ENCODE data around the gene ASB10.
A peak's percentile ranks its signal among the peaks of the same experiment; 100 is the strongest.

Gene ASB10

GRCh38 chr7:151187409-151188251 is 580 bp upstream of the ASB10 start:
- no peak for DNase-seq (ENCODE audit: low read depth)

- DNase-seq (ENCODE audit: low read depth): no peak
These were observed 1.0 kb downstream of the ASB10 start for GRCh38 chr7:151185762-151186639.

GRCh38 chr7:151181011-151181431 is 6.0 kb downstream of the ASB10 start:
- no peak for DNase-seq (ENCODE audit: low read depth)

- DNase-seq (ENCODE audit: low read depth): no peak
These were observed 7.1 kb downstream of the ASB10 start for GRCh38 chr7:151179946-151180345.

- DNase-seq (ENCODE audit: low read depth): no peak
These were observed 7.7 kb downstream of the ASB10 start for GRCh38 chr7:151179287-151179860.

GRCh38 chr7:151178831-151179230 is 8.2 kb downstream of the ASB10 start:
- DNase-seq (ENCODE audit: low read depth): no peak

GRCh38 chr7:151178236-151178635 is 8.8 kb downstream of the ASB10 start:
- DNase-seq (ENCODE audit: low read depth): no peak

GRCh38 chr7:151177310-151177709 is 9.7 kb downstream of the ASB10 start:
- DNase-seq (ENCODE audit: low read depth): no peak

- DNase-seq (ENCODE audit: low read depth): no peak
These were observed 10.6 kb downstream of the ASB10 start for GRCh38 chr7:151176401-151176800.

GRCh38 chr7:151175793-151176311 is 11.2 kb downstream of the ASB10 start:
- no peak for DNase-seq (ENCODE audit: low read depth)

GRCh38 chr7:151175047-151175792 is 11.8 kb downstream of the ASB10 start:
- DNase-seq (ENCODE audit: low read depth): no peak

- DNase-seq (ENCODE audit: low read depth): no peak
These were observed 12.6 kb downstream of the ASB10 start for GRCh38 chr7:151174246-151175046.

GRCh38 chr7:151173386-151174245 is 13.4 kb downstream of the ASB10 start:
- DNase-seq (ENCODE audit: low read depth): no peak

GRCh38 chr7:151172273-151173141 is 14.5 kb downstream of the ASB10 start:
- DNase-seq (ENCODE audit: low read depth): peak; percentile 71

GRCh38 chr7:151168787-151169162 is 18.3 kb downstream of the ASB10 start:
- DNase-seq (ENCODE audit: low read depth): no peak

GRCh38 chr7:151168003-151168786 is 18.9 kb downstream of the ASB10 start:
- DNase-seq (ENCODE audit: low read depth): peak; percentile 36

GRCh38 chr7:151167197-151167961 is 19.7 kb downstream of the ASB10 start, which contains the start of gene GBX1:
GBX1 (minus strand) TSS chr7:151167694; CDS start chr7:151167548, 146 bp downstream.
- DNase-seq (ENCODE audit: low read depth): no peak
